Activated gamma-delta T cell treated with anti-CD3 and anti-CD28 coated beads, Interleukin-2, amount 50 U/mL, for 16 hours (primary cell): ENCODE results near the gene AIG1.
"Not testable (repeated sequence)": the region's sequence is repeated elsewhere in the genome, so short reads cannot be mapped to it uniquely, and the experiment has no call there.

ENCODE experiments used
- DNase-seq: peaks from one replicate; pipeline ENCODE4 v3.0.0-alpha.2; 2020; ENCODE audit warnings: low read depth

The AIG1 gene

GRCh38 chr6:143166247-143166695, 105.6 kb downstream of the AIG1 start:
- DNase-seq: no peak

GRCh38 chr6:143167224-143167623, 106.5 kb downstream of the AIG1 start:
- DNase-seq: no peak

GRCh38 chr6:143168396-143168816, 107.7 kb downstream of the AIG1 start:
- not testable (repeated sequence) for DNase-seq

- no peak for DNase-seq
Observed at GRCh38 chr6:143169440-143169839, 108.8 kb downstream of the AIG1 start.

- DNase-seq: no peak
Observed at GRCh38 chr6:143174516-143174915, 113.8 kb downstream of the AIG1 start.

DNA sequence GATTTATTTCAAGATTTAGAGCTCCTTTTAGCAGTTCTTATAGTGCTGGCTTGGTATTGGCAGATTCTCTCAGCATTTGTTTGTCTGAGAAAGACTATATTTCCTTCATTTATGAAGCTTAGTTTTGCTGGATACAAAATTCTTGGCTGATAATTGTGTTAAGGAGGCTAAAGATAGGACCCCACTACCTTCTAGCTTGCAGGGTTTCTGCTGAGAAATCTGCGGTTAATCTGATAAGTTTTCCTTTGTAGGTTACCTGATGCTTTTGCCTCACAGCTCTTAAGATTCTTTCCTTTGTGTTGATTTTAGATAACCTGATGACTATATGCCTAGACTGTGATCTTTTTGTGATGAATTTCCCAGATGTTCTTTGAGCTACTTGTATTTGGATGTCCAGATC, 114.3 kb downstream of the AIG1 start:
- DNase-seq: no peak

DNA sequence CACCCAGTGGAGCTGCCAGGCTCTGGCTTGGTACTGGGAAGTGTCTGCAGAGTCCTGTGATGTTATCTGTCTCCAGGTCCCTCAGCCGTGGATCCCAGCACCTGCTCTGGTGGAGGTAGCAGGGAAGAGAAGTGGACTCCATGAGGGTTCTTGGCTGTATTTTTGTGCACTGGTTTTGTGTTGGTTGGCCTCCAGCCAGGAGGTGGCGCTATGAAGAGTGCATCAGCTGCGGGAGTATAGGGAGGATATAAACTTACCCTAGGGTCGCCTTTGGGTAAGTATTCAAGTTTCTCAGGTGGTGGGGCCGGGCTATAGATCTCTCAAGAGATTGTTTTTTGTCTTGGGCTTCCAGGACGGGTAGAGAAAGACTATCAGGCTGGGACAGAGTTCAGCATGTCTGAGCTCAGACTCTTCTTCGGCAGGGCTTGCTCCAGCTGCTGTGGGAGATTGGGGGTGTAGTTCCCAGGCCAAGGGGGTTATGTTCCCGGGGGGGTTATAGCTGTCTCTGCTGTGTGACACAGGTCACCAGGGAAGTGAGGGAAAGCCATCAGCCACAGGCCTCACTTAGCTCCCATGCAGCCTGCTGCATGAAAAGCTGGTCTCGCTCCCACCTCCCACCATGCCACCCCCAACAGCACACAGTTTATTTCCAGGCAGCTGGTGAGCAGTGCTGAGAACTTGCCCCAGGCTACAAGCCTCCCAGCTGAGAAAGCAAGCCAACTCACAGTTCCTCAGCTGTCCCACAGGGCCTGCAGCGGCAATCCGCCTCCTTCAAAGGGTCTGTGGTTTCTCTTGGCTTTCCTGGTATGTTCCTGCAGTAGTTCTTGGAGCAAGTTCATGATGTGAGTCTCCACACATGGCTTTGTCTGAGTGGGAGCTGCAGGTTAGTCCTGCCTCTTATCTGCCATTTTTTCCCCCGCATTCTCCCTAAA, 115.7 kb downstream of the AIG1 start:
- no peak for DNase-seq

DNA sequence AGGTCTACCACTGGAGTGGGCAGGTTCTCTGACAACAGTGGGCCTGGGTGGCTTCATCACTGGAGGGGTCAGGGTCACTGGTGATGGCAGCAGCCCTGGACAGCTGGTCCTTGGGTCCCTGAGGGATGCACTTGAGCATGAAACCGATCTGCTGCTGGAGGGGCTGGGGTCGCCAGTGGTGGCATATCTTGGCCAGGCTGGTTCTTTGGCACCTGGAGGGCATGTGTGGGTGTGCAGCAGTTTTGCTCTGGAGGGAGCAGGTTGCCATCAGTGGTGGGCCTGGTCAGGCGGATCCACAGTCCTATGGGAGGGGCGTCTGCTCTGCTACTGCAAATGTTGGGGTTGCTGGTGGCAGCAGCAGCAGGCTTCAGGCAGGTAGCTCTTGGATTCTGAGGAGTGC, 117.0 kb downstream of the AIG1 start:
- no peak for DNase-seq

DNA sequence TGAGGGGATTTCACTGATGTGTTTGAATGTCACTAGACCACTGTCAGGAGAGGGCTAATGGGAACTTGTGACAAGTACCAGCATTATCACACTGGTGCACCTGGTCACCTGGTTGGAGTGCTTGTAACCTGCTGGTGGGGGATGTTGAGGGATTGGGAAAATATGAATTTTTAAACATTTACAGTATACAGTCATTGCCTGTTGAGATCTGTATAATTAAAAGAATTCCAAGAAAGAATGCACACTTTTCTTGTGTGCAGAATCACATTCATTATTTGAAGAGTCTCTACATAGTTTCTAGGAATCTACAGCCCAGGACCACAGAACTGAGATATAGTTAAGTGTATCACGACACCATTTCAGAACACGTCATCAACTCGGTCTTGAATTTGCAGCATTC, 118.4 kb downstream of the AIG1 start:
- no peak for DNase-seq

DNA sequence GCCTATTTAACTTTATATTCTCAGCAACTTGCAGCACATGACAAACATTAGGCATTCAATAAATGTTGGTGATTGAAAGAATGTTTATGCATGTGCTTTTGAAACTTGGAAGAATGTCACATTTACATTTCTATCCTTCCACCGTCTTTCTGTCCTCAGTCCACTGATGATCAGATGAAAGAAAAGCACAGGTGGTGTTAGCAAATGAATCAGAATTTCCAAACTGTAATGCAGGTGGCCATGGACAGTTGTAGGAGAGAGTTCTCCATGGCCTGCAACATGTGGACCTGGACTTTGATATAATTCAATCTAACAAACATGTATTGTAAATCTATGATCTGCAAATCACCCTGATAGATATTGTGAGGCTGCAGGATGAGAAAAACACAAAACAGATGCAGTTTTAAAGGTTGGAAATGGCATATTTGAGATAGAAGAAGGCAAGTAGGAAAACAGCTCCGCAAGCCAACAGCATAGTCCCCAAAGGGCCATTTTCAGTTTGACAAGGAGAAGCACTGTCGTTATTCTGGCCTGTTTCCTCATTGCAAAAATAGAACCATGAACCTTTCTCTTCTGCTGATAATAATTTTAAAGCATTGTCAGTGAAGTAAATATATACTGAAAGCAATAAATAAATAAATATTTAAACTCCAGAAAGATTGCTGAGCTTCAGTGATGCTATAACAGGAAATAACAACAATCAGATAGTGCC, 119.4 kb downstream of the AIG1 start:
- no peak for DNase-seq

DNA sequence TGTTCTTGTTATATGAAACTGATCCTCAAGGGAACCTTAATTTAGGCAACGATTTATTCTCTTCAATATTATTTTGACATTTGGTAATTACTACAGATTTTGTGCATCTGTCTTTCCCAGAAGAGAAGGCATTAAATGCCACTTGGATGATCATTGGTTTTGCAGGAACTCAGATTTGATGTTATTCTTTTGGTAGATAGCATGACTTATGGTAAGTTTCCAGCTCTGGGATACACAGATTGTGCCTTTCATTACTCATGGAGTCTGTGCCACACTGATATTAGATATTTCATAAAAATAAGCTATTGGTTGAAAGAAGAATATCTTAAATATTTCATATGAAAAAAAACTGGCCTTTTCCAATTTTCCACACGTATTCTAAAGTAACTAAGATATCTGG, 120.1 kb downstream of the AIG1 start:
- no peak for DNase-seq

DNA sequence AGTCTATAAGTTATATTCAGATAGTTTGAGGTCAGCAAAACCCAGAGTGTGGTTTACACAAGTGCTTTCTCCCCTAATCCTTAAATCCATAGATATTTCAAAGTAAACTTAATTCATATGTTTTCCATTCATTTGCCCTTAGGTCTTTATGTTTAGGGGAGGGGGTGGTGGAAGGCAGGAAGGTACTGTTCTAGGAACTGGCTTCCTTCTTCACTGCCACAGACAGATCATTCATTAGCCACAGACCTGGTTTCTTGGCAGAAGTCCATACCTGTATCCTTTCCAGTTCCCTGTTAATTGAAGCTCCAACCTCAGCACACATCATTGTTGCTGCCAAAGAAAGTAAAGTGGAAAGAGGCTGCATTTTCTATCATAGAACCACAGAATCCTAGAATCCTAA, 123.0 kb downstream of the AIG1 start:
- DNase-seq: no peak

GRCh38 chr6:143185288-143185687, 124.6 kb downstream of the AIG1 start:
- no peak for DNase-seq

GRCh38 chr6:143187238-143187923, 126.7 kb downstream of the AIG1 start:
- no peak for DNase-seq

- DNase-seq: no peak
Observed at GRCh38 chr6:143188292-143188691, 127.6 kb downstream of the AIG1 start.

DNA sequence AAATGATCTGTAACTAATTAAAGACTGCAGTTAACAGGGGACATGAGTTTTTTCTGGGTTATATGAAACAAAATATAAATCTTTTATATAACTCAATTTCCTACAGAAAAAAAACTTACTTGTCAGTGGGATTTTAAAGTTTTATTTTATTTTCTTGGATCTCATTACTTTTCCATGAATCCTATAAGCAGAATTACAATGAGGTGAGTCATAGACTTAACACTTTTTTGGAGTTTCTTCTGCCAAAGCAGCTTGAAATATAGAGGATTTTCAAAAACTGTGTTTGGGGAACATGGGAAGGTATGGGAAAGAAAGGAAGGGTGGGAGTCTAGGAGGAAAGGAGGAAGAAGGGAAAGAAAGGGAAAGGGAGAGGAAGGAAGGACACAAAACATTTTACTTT, 130.7 kb downstream of the AIG1 start:
- no peak for DNase-seq

DNA sequence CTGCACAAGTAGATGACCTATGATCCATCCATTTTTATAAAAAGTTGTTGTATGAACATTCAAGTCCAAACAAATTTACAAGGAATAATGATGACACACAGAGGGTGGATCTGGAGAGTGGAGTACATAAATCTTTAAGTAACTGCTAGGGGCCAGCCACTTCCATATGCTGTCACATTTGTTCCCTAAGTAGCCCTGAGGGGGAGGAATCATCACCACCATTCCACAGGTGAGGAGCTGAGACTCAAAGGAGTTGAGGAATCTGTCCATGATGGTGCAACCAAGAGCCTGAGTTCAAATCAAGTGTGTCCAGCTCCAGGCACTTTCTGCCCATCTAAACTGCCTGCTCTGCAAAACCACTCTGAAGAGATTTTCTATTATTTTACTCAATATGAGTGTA, 132.1 kb downstream of the AIG1 start:
- no peak for DNase-seq

DNA sequence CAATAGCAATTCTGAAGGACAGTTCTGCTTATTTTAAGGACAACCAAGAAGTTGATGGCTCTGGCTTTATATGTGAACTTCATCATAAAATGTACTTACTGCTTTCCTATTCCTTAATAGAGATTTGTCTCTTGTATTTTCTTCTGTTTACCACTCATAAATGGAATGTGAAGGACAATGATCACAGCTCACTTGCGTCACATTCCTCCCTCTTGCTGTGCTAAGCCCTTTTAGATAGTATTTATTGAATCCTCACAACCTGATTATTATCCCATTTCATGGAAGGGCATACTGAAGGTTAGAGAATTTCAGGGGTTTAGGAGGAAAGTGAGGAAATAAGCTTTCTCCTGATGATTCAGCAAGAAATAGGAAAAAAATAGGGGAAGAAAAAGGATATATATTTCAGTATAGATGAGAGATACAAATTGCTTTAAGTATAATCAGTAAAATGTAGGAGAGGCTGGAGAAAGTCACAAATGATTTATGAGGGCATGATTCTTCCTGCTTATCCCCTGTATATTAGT, 132.9 kb downstream of the AIG1 start:
- no peak for DNase-seq

GRCh38 chr6:143194095-143194589, 133.5 kb downstream of the AIG1 start:
- DNase-seq: no peak

DNA sequence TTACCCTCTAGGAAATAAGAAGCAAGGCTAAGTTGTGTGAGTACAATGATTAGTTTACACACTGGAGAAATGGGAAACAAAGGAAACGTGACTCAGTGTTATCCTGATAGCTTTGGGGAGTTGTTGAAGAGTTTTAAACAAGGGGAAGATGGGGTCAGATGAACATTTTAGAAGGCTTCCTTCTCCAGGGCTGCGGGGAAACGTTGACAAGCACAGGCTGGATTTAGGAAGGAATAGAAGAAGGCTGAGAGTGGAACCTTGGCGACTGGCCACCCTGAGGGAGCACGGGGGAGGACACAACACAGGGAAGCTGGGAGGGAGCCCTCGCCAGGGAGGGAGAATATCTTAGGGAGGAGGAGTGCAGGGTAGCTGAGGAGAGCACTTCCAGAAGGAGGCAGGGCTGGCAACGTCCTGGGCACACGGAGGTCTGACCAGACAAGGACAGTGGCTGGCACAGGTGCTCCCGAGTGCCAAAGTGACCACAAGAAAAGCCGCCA, 134.7 kb downstream of the AIG1 start:
- DNase-seq: no peak

GRCh38 chr6:143196525-143197225, 136.0 kb downstream of the AIG1 start:
- no peak for DNase-seq
